ENCODE results near the gene FTCDNL1.

The FTCDNL1 gene

GRCh38 chr2:199850718-199851500, at the start of gene FTCDNL1:
TSS of gene FTCDNL1 (minus strand) at chr2:199851192. CDS start at chr2:199848962, 2,230 bp downstream.
- peak; percentile 56 for DNase-seq

GRCh38 chr2:199896617-199897016, 45.6 kb upstream of the FTCDNL1 start:
- DNase-seq = no peak

GRCh38 chr2:199895406-199895805, 44.4 kb upstream of the FTCDNL1 start:
- DNase-seq = no peak

- no peak for DNase-seq
These were observed 32.7 kb upstream of the FTCDNL1 start for GRCh38 chr2:199883474-199884212.

GRCh38 chr2:199882667-199883066, 31.7 kb upstream of the FTCDNL1 start:
- no peak for DNase-seq

- no peak for DNase-seq
These were observed 24.4 kb upstream of the FTCDNL1 start for GRCh38 chr2:199875400-199875799.

- no peak for DNase-seq
These were observed 23.2 kb upstream of the FTCDNL1 start for GRCh38 chr2:199874209-199874608.

GRCh38 chr2:199870581-199870980, 19.6 kb upstream of the FTCDNL1 start:
- no peak for DNase-seq

GRCh38 chr2:199869653-199870052, 18.7 kb upstream of the FTCDNL1 start:
- no peak for DNase-seq

GRCh38 chr2:199869227-199869541, 18.2 kb upstream of the FTCDNL1 start:
- DNase-seq = no peak

- DNase-seq = no peak
These were observed 17.6 kb upstream of the FTCDNL1 start for GRCh38 chr2:199868431-199869226.

- no peak for DNase-seq
These were observed 14.9 kb upstream of the FTCDNL1 start for GRCh38 chr2:199865905-199866304.

- no peak for DNase-seq
These were observed 11.8 kb upstream of the FTCDNL1 start for GRCh38 chr2:199862788-199863187.

GRCh38 chr2:199861132-199861774, 10.3 kb upstream of the FTCDNL1 start:
- no peak for DNase-seq

- no peak for DNase-seq
These were observed 4.8 kb upstream of the FTCDNL1 start for GRCh38 chr2:199855812-199856211.

GRCh38 chr2:199851883-199852282, 891 bp upstream of the FTCDNL1 start:
- DNase-seq = no peak

- no peak for DNase-seq
These were observed 464 bp upstream of the FTCDNL1 start for GRCh38 chr2:199851501-199851810.

- no peak for DNase-seq
These were observed 724 bp downstream of the FTCDNL1 start for GRCh38 chr2:199850218-199850717.

GRCh38 chr2:199848389-199849130, 2.4 kb downstream of the FTCDNL1 start:
- DNase-seq = no peak

- no peak for DNase-seq
These were observed 3.7 kb downstream of the FTCDNL1 start for GRCh38 chr2:199847181-199847864.

- no peak for DNase-seq
These were observed 8.2 kb downstream of the FTCDNL1 start for GRCh38 chr2:199842631-199843395.

Data from activated T-cell treated with anti-CD3 and anti-CD28 coated beads for 4 hours (primary cell).